H1 (cell line): ENCODE data around the gene CIT. TPM values are rescaled to one million over a fixed set of nuclear protein-coding genes. Genes with fewer than 3 reads are reported as not detected.

Experiments used
- CTCF ChIA-PET: fragments of 300-600 bp; sonication (Branson Sonifier 250); formaldehyde crosslinking; loops from one replicate; lab custom pipeline; 2021; ENCODE audit not compliant: partially characterized antibody; lab: Charles Lee
- POLR2A ChIA-PET: fragments of 300-600 bp; sonication (Branson Sonifier 250); formaldehyde crosslinking; loops from one replicate; lab custom pipeline; 2021; ENCODE audit warnings: inconsistent platforms; ENCODE audit not compliant: partially characterized antibody; lab: Charles Lee
- DNase-seq, 2 experiments: peaks; one replicate each; pipeline versions ENCODE4 v3.0.0 to v3.0.0-alpha.2; 2010 to 2022; ENCODE audit warnings: low spot score in 2 of 2, low read depth in 1 of 2, mixed read lengths in 1 of 2
- FAIRE-seq: peaks from 2 replicates; lab custom pipeline; 2011; peaks lifted over from hg19 to GRCh38; lab: Jason Lieb, UNC
- H2AFZ ChIP-seq: 2 replicates; pipeline ENCODE4 v1.8.1; 2012; ENCODE audit warnings: low read length, inconsistent platforms
- H2AK5ac ChIP-seq: 2 replicates; pipeline ENCODE4 v1.6.1; 2013; ENCODE audit warnings: low read depth, low read length
- H2BK120ac ChIP-seq: replicated peaks from 2 replicates; pipeline ENCODE3; 2013; ENCODE audit warnings: low read depth, low read length, inconsistent platforms
- H2BK12ac ChIP-seq: 2 replicates; pipeline ENCODE4 v1.6.1; 2013; ENCODE audit warnings: low read depth, low read length
- H2BK15ac ChIP-seq: 2 replicates; pipeline ENCODE4 v1.6.1; 2013; ENCODE audit warnings: low read length
- H2BK20ac ChIP-seq: 2 replicates; pipeline ENCODE4 v1.6.1; 2013; ENCODE audit warnings: low read length
- H2BK5ac ChIP-seq: 2 replicates; pipeline ENCODE4 v1.6.1; 2013; ENCODE audit warnings: low read depth, low read length
- H3K14ac ChIP-seq: 2 replicates; pipeline ENCODE4 v1.6.1; 2013; ENCODE audit warnings: inconsistent platforms; ENCODE audit not compliant: insufficient read length
- H3K18ac ChIP-seq: 2 replicates; pipeline ENCODE4 v1.6.1; 2013; ENCODE audit warnings: low read length; ENCODE audit errors: extremely low read depth
- H3K23ac ChIP-seq: 2 replicates; pipeline ENCODE4 v1.6.1; 2013; ENCODE audit warnings: inconsistent platforms; ENCODE audit not compliant: insufficient read length
- H3K23me2 ChIP-seq: 2 replicates; pipeline ENCODE4 v1.6.1; 2013; ENCODE audit warnings: low read depth, low read length
- H3K27ac ChIP-seq: 2 replicates; pipeline ENCODE4 v1.6.1; 2011; ENCODE audit warnings: low read depth, low read length, inconsistent platforms
- H3K27me3 ChIP-seq, 4 experiments: replicated peaks in 1 of 4; 1 replicate in 1 of 4; 2 replicates in 3 of 4; pipeline versions ENCODE4 v1.6.1 to v1.8.1; 2011 to 2013; ENCODE audit warnings: low read length in 3 of 4, mild to moderate bottlenecking in 3 of 4, inconsistent platforms in 2 of 4, mixed read lengths in 2 of 4, moderate library complexity in 1 of 4; ENCODE audit not compliant: control insufficient read depth in 3 of 4, insufficient read depth in 3 of 4; ENCODE audit errors: extremely low read depth in 1 of 4
- H3K36me3 ChIP-seq, 4 experiments: 2 replicates each; pipeline versions ENCODE4 v1.6.1 to v1.8.1; 2011 to 2013; ENCODE audit warnings: mild to moderate bottlenecking in 4 of 4, low read length in 3 of 4, moderate library complexity in 2 of 4, control low read depth in 1 of 4, inconsistent platforms in 1 of 4; ENCODE audit not compliant: insufficient read depth in 4 of 4, control insufficient read depth in 2 of 4
- H3K4ac ChIP-seq: replicated peaks from 2 replicates; pipeline ENCODE3; 2013; ENCODE audit warnings: low read length, low read depth, mixed read lengths, inconsistent platforms; ENCODE audit not compliant: insufficient read length
- H3K4me1 ChIP-seq, 4 experiments: replicated peaks in 1 of 4; 1 replicate in 1 of 4; 2 replicates in 3 of 4; pipeline versions ENCODE4 v1.6.1 to v1.8.1; 2011 to 2013; ENCODE audit warnings: low read length in 3 of 4, inconsistent platforms in 2 of 4, mixed read lengths in 1 of 4; ENCODE audit not compliant: insufficient read depth in 4 of 4, control insufficient read depth in 3 of 4
- H3K4me2 ChIP-seq, 2 experiments: 2 replicates each; pipeline versions ENCODE4 v1.6.1 to v1.8.1; 2011 to 2013; ENCODE audit warnings: low read depth in 2 of 2, low read length in 2 of 2, control low read depth in 1 of 2, inconsistent platforms in 1 of 2, mild to moderate bottlenecking in 1 of 2; ENCODE audit not compliant: insufficient read depth in 1 of 2
- H3K4me3 ChIP-seq, 4 experiments: fragments of 200-600, 300-600 bp in 1 of 4; sonication (generic), shearing (Covaris generic), sonication (Bioruptor Twin) in 1 of 4; 2 replicates each; pipeline versions ENCODE4 v1.5.1 to v1.8.1; 2011 to 2016; ENCODE audit warnings: low read length in 4 of 4, low read depth in 3 of 4, control low read depth in 2 of 4, inconsistent platforms in 2 of 4, mild to moderate bottlenecking in 2 of 4, mixed read lengths in 1 of 4, moderate library complexity in 1 of 4; ENCODE audit not compliant: insufficient read depth in 2 of 4; ENCODE audit errors: extremely low read depth in 1 of 4
- H3K56ac ChIP-seq: replicated peaks from 2 replicates; pipeline ENCODE3; 2013; ENCODE audit warnings: low read depth, mild to moderate bottlenecking, mixed read lengths, low read length, inconsistent platforms; ENCODE audit not compliant: insufficient read length
- H3K79me1 ChIP-seq: 2 replicates; pipeline ENCODE4 v1.6.1; 2013; ENCODE audit warnings: low read depth, low read length, control low read depth
- H3K79me2 ChIP-seq, 2 experiments: 2 replicates each; pipeline versions ENCODE4 v1.6.1 to v1.8.1; 2012 to 2013; ENCODE audit warnings: low read length in 2 of 2, mild to moderate bottlenecking in 2 of 2, inconsistent platforms in 1 of 2; ENCODE audit not compliant: insufficient read depth in 2 of 2, control insufficient read depth in 1 of 2
- H3K9ac ChIP-seq, 4 experiments: replicated peaks in 1 of 4; 1 replicate in 1 of 4; 2 replicates in 3 of 4; pipeline versions ENCODE4 v1.6.1 to v1.8.1; 2011 to 2013; ENCODE audit warnings: low read depth in 3 of 4, low read length in 3 of 4, control low read depth in 2 of 4, mild to moderate bottlenecking in 2 of 4, moderate library complexity in 2 of 4, inconsistent platforms in 1 of 4; ENCODE audit errors: extremely low read depth in 1 of 4
- H3K9me3 ChIP-seq, 2 experiments: 2 replicates each; pipeline versions ENCODE4 v1.6.1 to v1.8.1; 2012 to 2013; ENCODE audit warnings: mild to moderate bottlenecking in 2 of 2, moderate library complexity in 2 of 2, control low read depth in 1 of 2, inconsistent platforms in 1 of 2, low read depth in 1 of 2, low read length in 1 of 2, mixed read lengths in 1 of 2; ENCODE audit not compliant: insufficient read depth in 2 of 2
- H4K20me1 ChIP-seq, 2 experiments: replicated peaks in 1 of 2; 2 replicates each; pipeline versions ENCODE3 to v1.8.1; 2011 to 2013; ENCODE audit warnings: inconsistent platforms in 2 of 2, low read length in 2 of 2, mild to moderate bottlenecking in 1 of 2; ENCODE audit not compliant: insufficient read depth in 2 of 2, control insufficient read depth in 1 of 2
- H4K5ac ChIP-seq: 2 replicates; pipeline ENCODE4 v1.6.1; 2013; ENCODE audit warnings: low read length, low read depth, mixed read lengths, inconsistent platforms; ENCODE audit not compliant: insufficient read length
- H4K8ac ChIP-seq: 2 replicates; pipeline ENCODE4 v1.8.0; 2013; ENCODE audit warnings: mild to moderate bottlenecking, moderate library complexity, low read length, inconsistent platforms; ENCODE audit not compliant: insufficient read depth; ENCODE audit errors: extremely low read depth
- H4K91ac ChIP-seq: replicated peaks from 2 replicates; pipeline ENCODE3; 2013; ENCODE audit warnings: low read length, mixed read lengths, inconsistent platforms; ENCODE audit not compliant: insufficient read length
- ASH2L ChIP-seq: fragments of 200-600, 300-600 bp; sonication (generic); IDR thresholded peaks from one replicate; pipeline ENCODE4 v1.7.1; 2017; ENCODE audit warnings: low read length
- CBX5 ChIP-seq: fragments of 300-800, 300-1000 bp; sonication (generic); IDR thresholded peaks from 2 replicates; pipeline ENCODE4 v1.7.1; 2016; ENCODE audit warnings: antibody characterized with exemption, low read length, low read depth
- CREB1 ChIP-seq: IDR thresholded peaks from 2 replicates; pipeline ENCODE4 v1.6.1; 2012; ENCODE audit warnings: inconsistent platforms
- GABPA ChIP-seq: IDR thresholded peaks from 2 replicates; pipeline ENCODE4 v1.6.1; 2011; ENCODE audit warnings: mild to moderate bottlenecking, low read length, moderate library complexity, borderline replicate concordance; ENCODE audit not compliant: insufficient read depth
- KDM1A ChIP-seq: fragments of 200-600, 300-600 bp; sonication (generic); IDR thresholded peaks from 2 replicates; pipeline ENCODE4 v1.7.1; 2016; ENCODE audit warnings: mild to moderate bottlenecking, low read length, borderline replicate concordance
- KDM5A ChIP-seq: fragments of 200-600 bp; IDR thresholded peaks from 2 replicates; pipeline ENCODE4 v1.7.1; 2012; ENCODE audit warnings: mild to moderate bottlenecking, low read length, inconsistent platforms, mixed read lengths
- MAX ChIP-seq: IDR thresholded peaks from 2 replicates; pipeline ENCODE4 v1.6.1; 2012; ENCODE audit warnings: inconsistent platforms
- NANOG ChIP-seq: IDR thresholded peaks from 2 replicates; pipeline ENCODE4 v1.6.1; 2011; ENCODE audit warnings: low read length, low read depth, mild to moderate bottlenecking, inconsistent platforms; ENCODE audit not compliant: insufficient read depth, poor library complexity, severe bottlenecking
- RAD21 ChIP-seq, 2 experiments: IDR thresholded peaks in 1 of 2; conservative IDR thresholded peaks in 1 of 2; 2 replicates each; pipeline ENCODE4 v1.6.1; 2011; ENCODE audit warnings: low read depth in 2 of 2, low read length in 2 of 2, improper control_type of control experiment in 1 of 2, inconsistent platforms in 1 of 2, mild to moderate bottlenecking in 1 of 2, moderate library complexity in 1 of 2
- SIN3A ChIP-seq, 2 experiments: IDR thresholded peaks in 1 of 2; conservative IDR thresholded peaks in 1 of 2; 2 replicates each; pipeline ENCODE4 v1.6.1; 2011 to 2012; ENCODE audit warnings: low read length in 2 of 2, improper control_type of control experiment in 1 of 2, low read depth in 1 of 2, mild to moderate bottlenecking in 1 of 2
- TAF1 ChIP-seq: IDR thresholded peaks from 2 replicates; pipeline ENCODE4 v1.6.1; 2011; ENCODE audit warnings: mild to moderate bottlenecking, low read depth, low read length
- WGBS, 2 experiments: shearing (Covaris generic) in 1 of 2; methylation state at CpG; one replicate each; pipeline versions ENCODE4 v1.1.6 to v1.1.7; 2013 to 2015; ENCODE audit warnings: low lambda C conversion rate in 2 of 2, mixed read lengths in 2 of 2, inconsistent platforms in 1 of 2, low coverage in 1 of 2, missing lambda C conversion rate in 1 of 2; ENCODE audit not compliant: insufficient replicate concordance in 2 of 2, insufficient coverage in 1 of 2, insufficient read length in 1 of 2; ENCODE audit errors: extremely low coverage in 1 of 2, missing lambda C conversion rate in 1 of 2; 5-methylcytosine and 5-hydroxymethylcytosine counted together
- polyA plus RNA-seq, 7 experiments: library from polyadenylated mRNA; depleted of rRNA in 3 of 7; stranded (reverse) in 5 of 7; unstranded in 2 of 7; fragments of >200 nt in 5 of 7; fragments of 200-250 nt in 2 of 7; gene quantifications; 1 replicate in 5 of 7; 2 replicates in 1 of 7; 4 replicates in 1 of 7; pipeline versions ENCODE4 v1.2.1 to v1.2.3, GENCODE V29; 2011 to 2013; ENCODE audit warnings: missing spikeins in 2 of 7, mixed read lengths in 2 of 7
- total RNA-seq: library from RNA; stranded (reverse); fragmentation: NEBNext Ultra II Directional; extraction: Animal tissue kit (Norgen Biotek cat#: 25700); gene quantifications from 2 replicates; pipeline ENCODE4 v1.2.1, GENCODE V29; 2021

CIT gene
- total and polyA plus RNA-seq, 2 of the 8 experiments (the other 6 are each of a cell fraction or from before 2014, with no cell fraction given) = 17.1 to 60.9 TPM

- Histone ChIP-seq H3K79me1 (no peaks in the 10 kb centered on the region), H3K9ac (no peak overlapping the region; a peak in 1 of 7 replicates)
- TF ChIP-seq CREB1 (no peak), NANOG (no peak), CBX5 (no peak), RAD21 (IDR thresholded peaks at IDR 0.05 in 1 of 2, conservative IDR thresholded peaks at IDR 0.05 in 1 of 2; ENCODE audit: low read depth in 2 of 2, low read length in 2 of 2) (peak in 1 of 2 experiments; percentile 13; a peak in 1 of 4 replicates), TAF1 (peak; percentile 43; the same call in 1 of the 2 replicates), SIN3A (conservative IDR thresholded peaks at IDR 0.05 in 1 of 2, IDR thresholded peaks at IDR 0.05 in 1 of 2; ENCODE audit: low read depth in 1 of 2, low read length in 2 of 2) (0 out of 4 replicates have a peak, but pooled peaks have one; percentile 23 to 33), KDM1A (no peak), GABPA (no peak), KDM5A (no peak), MAX (0 out of 2 replicates have a peak, but pooled peaks have one; percentile 43), ASH2L (peak; percentile 24)
These were observed 73.7 kb downstream of the CIT start for GRCh38 chr12:119803381-119803791.

More at GRCh38 chr12:119803381-119803791, 73.7 kb downstream of the CIT start:
- Histone ChIP-seq H4K91ac (no peak overlapping the region), H3K4me3 (peak overlapping the region; percentile 29 to 55 (median 46); a peak in 6 of 8 replicates), H3K4ac (no peak overlapping the region), H3K23ac (no peak overlapping the region), H4K20me1 (peaks cover 1 to 6% of the 10 kb centered on the region in 2 experiments), H2BK5ac (no peak overlapping the region), H3K56ac (no peak overlapping the region), H2BK20ac (no peak overlapping the region), H2AK5ac (no peak overlapping the region), H3K14ac (no peak overlapping the region), H3K4me1 (peaks cover 3 to 4% (median 4%) of the 10 kb centered on the region in 4 experiments; a peak in 6 of 7 replicates), H2BK120ac (no peak overlapping the region), H3K79me2 (peaks cover 0 to 3% of the 10 kb centered on the region in 2 experiments; a peak in 1 of 4 replicates), H3K27ac (no peak overlapping the region), H2BK12ac (no peak overlapping the region), H2AFZ (no peak overlapping the region), H2BK15ac (no peak overlapping the region), H3K36me3 (peaks cover 0 to 7% (median 1%) of the 10 kb centered on the region in 4 experiments; a peak in 4 of 8 replicates), H3K9me3 (peaks cover 0 to 7% of the 10 kb centered on the region in 2 experiments; a peak in 2 of 4 replicates), H3K18ac (peak overlapping the region; percentile 54; the same call in 1 of the 2 replicates), H3K23me2 (peaks cover 5% of the 10 kb centered on the region; the same call in 1 of the 2 replicates), H4K8ac (no peak overlapping the region; the same call in 1 of the 2 replicates), H3K27me3 (no peaks in the 10 kb centered on the region), H3K4me2 (peak overlapping the region; percentile 49 to 69), H4K5ac (no peak overlapping the region)
- CTCF ChIA-PET = interaction anchor here (0.6 to 1.6 kb wide), 8 partner anchors 11 to 537 kb away, joined by 3 to 6 read pairs (median 3); no protein-coding TSS in a partner anchor
- WGBS, 2 experiments = 5% methylated on average over 16 of the region's 16 CpGs; no CpG with 5 or more reads in 1 of the 2 experiments
- DNase-seq = peak; percentile 21 to 62
- no peak for FAIRE-seq
- POLR2A ChIA-PET = interaction anchor here (0.6 to 2.7 kb wide), 4 partner anchors 9 to 398 kb away, joined by 3 to 7 read pairs (median 4); partner anchors contain the start of gene RPLP0
